ENCODE results near the gene TMEM117.

Gene TMEM117

DNA sequence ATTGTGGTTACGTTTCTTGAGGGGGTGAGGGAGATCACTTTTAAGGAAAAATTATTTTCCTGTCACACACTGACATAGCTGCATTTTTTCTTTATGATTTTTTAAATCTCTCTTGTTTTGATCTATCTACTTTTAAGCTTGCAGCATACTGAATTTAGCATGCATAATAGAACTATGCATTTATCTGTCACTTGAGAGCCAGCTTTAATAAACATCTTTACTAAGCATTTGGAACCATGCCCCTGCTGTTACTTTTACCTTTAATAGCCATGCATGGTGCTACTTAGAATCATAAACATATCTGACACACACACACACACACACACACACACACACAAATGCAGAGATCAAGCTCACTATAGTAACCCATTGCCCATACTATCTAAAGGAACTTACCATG, 554.0 kb downstream of the TMEM117 start:
- TF ChIP-seq, protein P1, sequence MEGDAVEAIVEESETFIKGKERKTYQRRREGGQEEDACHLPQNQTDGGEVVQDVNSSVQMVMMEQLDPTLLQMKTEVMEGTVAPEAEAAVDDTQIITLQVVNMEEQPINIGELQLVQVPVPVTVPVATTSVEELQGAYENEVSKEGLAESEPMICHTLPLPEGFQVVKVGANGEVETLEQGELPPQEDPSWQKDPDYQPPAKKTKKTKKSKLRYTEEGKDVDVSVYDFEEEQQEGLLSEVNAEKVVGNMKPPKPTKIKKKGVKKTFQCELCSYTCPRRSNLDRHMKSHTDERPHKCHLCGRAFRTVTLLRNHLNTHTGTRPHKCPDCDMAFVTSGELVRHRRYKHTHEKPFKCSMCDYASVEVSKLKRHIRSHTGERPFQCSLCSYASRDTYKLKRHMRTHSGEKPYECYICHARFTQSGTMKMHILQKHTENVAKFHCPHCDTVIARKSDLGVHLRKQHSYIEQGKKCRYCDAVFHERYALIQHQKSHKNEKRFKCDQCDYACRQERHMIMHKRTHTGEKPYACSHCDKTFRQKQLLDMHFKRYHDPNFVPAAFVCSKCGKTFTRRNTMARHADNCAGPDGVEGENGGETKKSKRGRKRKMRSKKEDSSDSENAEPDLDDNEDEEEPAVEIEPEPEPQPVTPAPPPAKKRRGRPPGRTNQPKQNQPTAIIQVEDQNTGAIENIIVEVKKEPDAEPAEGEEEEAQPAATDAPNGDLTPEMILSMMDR (IDR thresholded peaks at IDR 0.05; ENCODE audit: low read length, missing control alignments) = no peak
- DNase-seq (ENCODE audit: low read depth) = no peak
- no peak overlapping the region for H3K4me3 ChIP-seq (replicated peaks; ENCODE audit: low read depth, low read length)

DNA sequence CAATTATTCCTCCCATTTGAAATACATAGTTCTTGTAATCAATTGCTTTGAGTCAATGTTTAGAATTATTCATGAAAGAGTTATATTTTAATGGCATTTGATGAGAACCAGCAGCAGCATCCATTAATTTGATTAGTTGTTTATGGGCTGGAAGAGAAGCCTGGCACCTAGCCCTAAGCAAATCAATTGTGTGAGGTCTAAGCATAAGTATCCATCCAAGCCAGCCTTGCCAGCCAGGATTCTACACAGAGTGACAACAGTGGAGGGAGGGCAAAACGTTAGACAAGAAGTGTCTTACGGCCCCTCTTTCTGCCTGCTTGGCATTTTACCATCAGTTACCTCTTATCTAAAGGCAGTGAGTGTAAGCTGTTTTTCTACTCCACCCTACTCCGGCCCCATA, 561.8 kb downstream of the TMEM117 start:
- DNase-seq (ENCODE audit: low read depth) = no peak
- H3K4me3 ChIP-seq (replicated peaks; ENCODE audit: low read depth, low read length) = no peak overlapping the region
- TF ChIP-seq, protein P1 (IDR thresholded peaks at IDR 0.05; ENCODE audit: low read length, missing control alignments) = no peak

DNA sequence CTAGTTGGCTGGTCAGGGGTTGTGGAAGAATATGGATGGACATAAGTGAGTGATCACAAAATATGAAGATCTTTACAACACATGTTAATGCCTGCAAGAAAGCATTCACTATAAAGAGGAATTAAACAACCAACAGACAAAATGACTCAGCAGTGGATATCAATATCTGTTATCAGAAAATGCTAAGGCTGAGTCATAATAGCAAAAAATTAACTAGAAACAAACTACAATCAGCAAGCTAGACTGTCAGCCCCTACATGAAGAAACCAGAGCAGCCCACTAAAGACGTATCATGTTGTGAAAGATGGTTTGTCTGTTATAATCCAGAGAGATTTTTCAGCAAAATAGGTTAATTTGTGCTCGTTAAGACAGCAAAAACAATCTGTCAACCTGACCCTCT, 567.3 kb downstream of the TMEM117 start:
- no peak overlapping the region for H3K4me3 ChIP-seq (replicated peaks; ENCODE audit: low read depth, low read length)
- no peak for DNase-seq (ENCODE audit: low read depth)
- TF ChIP-seq, protein P1 (IDR thresholded peaks at IDR 0.05; ENCODE audit: low read length, missing control alignments) = no peak

DNA sequence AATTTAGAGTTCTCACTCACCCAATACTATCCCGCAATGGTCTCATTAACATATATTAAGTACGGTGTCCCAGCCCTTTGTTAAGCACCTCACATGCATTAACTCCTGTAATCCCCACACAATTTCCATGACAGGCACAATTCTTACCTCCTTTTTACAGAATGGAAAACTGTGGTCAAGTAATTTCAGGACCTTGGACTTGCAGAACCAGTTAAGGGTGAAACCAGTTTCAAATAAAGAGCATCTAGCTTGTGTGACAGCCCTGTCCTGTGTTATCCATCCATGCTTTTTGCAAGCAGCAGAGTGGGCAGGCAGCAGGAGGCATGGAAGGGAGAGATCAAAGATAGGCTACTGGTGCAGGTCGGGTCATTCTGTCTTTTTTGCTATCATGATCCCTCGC, 569.4 kb downstream of the TMEM117 start:
- H3K4me3 ChIP-seq (replicated peaks; ENCODE audit: low read depth, low read length) = no peak overlapping the region
- TF ChIP-seq, protein P1 (IDR thresholded peaks at IDR 0.05; ENCODE audit: low read length, missing control alignments) = no peak
- DNase-seq (ENCODE audit: low read depth) = no peak

DNA sequence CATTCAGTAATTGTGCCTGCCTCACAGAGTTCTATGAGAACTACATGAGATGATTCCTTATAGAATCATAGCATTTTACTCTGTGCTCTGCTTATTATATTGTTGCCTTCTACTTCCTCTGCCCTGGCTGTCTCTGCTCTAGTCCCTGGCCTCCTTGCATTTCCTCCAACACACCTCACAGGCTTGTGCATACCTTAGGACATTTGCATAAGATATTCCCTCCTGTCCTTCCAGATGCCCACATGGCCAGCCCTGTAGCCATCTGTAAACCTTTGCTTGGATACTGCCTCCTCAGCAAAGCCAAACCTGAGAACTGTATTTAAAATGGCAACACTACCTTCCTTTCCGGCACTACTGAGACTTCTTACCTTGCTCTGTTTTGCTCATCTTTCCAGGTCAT, 586.7 kb downstream of the TMEM117 start:
- H3K4me3 ChIP-seq (replicated peaks; ENCODE audit: low read depth, low read length) = no peak overlapping the region
- no peak for DNase-seq (ENCODE audit: low read depth)
- TF ChIP-seq, protein P1 (IDR thresholded peaks at IDR 0.05; ENCODE audit: low read length, missing control alignments) = no peak

DNA sequence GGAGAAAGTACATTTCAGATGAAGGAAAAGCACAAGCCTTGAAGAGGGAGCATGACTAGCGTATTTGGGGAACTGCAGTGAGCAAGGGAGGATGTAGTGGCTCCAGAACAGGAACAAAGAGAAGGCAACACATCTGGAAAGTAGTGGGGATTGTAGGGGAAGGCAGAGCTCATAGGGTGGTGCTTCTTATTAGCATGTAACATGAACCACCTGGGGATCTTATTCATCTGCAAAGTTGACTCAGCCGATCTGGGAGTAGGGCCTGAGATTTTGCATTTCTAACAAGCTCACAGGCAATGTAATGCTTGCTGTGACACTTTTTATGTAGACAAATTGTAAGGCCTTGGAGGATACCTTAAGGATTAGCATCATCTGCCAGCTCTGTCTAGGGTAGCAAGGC, 592.9 kb downstream of the TMEM117 start:
- no peak for DNase-seq (ENCODE audit: low read depth)
- no peak overlapping the region for H3K4me3 ChIP-seq (replicated peaks; ENCODE audit: low read depth, low read length)
- TF ChIP-seq, protein P1 (IDR thresholded peaks at IDR 0.05; ENCODE audit: low read length, missing control alignments) = no peak

DNA sequence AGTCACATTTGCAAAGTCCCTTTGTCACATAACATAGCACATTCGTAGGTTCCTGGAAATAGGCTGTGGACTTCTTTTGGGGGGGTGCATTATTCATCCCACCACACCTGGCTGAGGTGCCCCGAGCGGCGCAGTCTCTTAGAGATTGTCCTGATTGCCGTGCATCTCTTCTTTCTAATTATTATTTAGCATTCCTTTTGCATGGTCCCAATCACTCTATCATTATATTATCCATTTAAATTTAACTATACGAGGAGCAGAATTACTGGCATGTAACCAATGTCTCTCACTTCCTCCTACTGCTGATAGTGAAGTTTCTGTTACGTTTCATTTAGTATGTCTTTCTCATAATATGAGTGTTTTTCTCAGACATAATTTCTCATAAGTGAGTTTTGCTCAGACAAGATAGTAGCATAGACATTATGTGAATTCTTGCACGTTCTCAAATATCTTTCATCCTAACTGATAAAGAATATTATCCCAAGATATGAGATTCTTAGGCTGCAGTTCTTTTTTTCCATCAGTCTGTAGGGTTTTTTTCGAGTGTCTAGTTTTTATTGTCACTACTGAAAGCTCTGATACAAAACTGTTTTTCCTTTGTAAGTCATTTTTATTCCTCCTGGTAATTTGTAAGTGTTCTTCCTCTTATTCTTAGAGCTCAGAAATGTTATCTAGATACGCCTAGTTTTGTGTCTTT, 595.9 kb downstream of the TMEM117 start:
- DNase-seq (ENCODE audit: low read depth) = no peak
- TF ChIP-seq, protein P1 (IDR thresholded peaks at IDR 0.05; ENCODE audit: low read length, missing control alignments) = no peak

More for the DNA sequence above, 595.9 kb downstream of the TMEM117 start:
- H3K4me3 ChIP-seq (replicated peaks; ENCODE audit: low read depth, low read length) = no peak overlapping the region
